B cell (primary cell): ENCODE measurements around the gene DLX2. TPM values are rescaled to one million over a fixed set of nuclear protein-coding genes. Genes with fewer than 3 reads are reported as not detected.

ENCODE experiments used
- ATAC-seq: fragments of 200-7000 bp; cut with Tn5 transposase; one replicate; pipeline ENCODE4 v1.10.0; 2021; ENCODE audit warnings: low read depth, mild to moderate bottlenecking, moderate number of reproducible peaks, moderate library complexity
- CTCF ChIA-PET: fragments of 350-600 bp; sonication (Branson Sonifier 250); formaldehyde crosslinking; loops from one replicate; lab custom pipeline; 2021; ENCODE audit warnings: antibody characterized with exemption, inconsistent platforms; lab: Charles Lee
- POLR2A ChIA-PET: fragments of 350-600 bp; sonication (Branson Sonifier 250); formaldehyde crosslinking; loops from one replicate; lab custom pipeline; 2021; ENCODE audit warnings: antibody characterized with exemption; lab: Charles Lee
- DNase-seq: peaks from one replicate; pipeline ENCODE4 v3.0.0; 2013
- H2AFZ ChIP-seq: 2 replicates; pipeline ENCODE4 v1.6.1; 2012; ENCODE audit warnings: mild to moderate bottlenecking, low read depth, low read length; ENCODE audit not compliant: insufficient read depth, poor library complexity, severe bottlenecking
- H3K27ac ChIP-seq, 2 donors: 1 replicate in 1 of 2; 2 replicates in 1 of 2; pipeline ENCODE4 v1.5.1; 2012 to 2013; ENCODE audit warnings: low read length in 2 of 2, mild to moderate bottlenecking in 2 of 2, moderate library complexity in 1 of 2
- H3K27me3 ChIP-seq, 4 experiments: fragments of 200-600 bp in 1 of 4; sonication (generic) in 1 of 4; replicated peaks in 1 of 4; 1 replicate in 2 of 4; 2 replicates in 2 of 4; pipeline versions ENCODE4 v1.6.1 to v1.7.0; 2013 to 2016; ENCODE audit warnings: low read length in 3 of 4, mild to moderate bottlenecking in 2 of 4, mixed read lengths in 1 of 4, moderate library complexity in 1 of 4; ENCODE audit not compliant: insufficient read depth in 4 of 4, control insufficient read depth in 3 of 4; ENCODE audit errors: control extremely low read depth in 1 of 4
- H3K36me3 ChIP-seq, 2 experiments: replicated peaks in 1 of 2; 1 replicate in 1 of 2; 2 replicates in 1 of 2; pipeline versions ENCODE4 v1.6.1 to v1.7.1; 2013; ENCODE audit warnings: low read length in 1 of 2; ENCODE audit not compliant: insufficient read depth in 2 of 2, control insufficient read depth in 1 of 2; ENCODE audit errors: control extremely low read depth in 1 of 2, extremely low read depth in 1 of 2
- H3K4me1 ChIP-seq, 2 donors: fragments of 200-600 bp in 1 of 2; sonication (generic) in 1 of 2; 1 replicate in 1 of 2; 2 replicates in 1 of 2; pipeline versions ENCODE4 v1.5.1 to v1.6.1; 2013 to 2017; ENCODE audit warnings: low read length in 2 of 2; ENCODE audit not compliant: control insufficient read depth in 2 of 2, insufficient read depth in 2 of 2
- H3K4me2 ChIP-seq: replicated peaks from 2 replicates; pipeline ENCODE3; 2012; ENCODE audit warnings: mild to moderate bottlenecking, low read depth, low read length; ENCODE audit not compliant: poor library complexity, severe bottlenecking
- H3K4me3 ChIP-seq, 5 experiments: fragments of 200-600 bp in 1 of 5; sonication (generic) in 1 of 5; 1 replicate in 3 of 5; 2 replicates in 2 of 5; pipeline versions ENCODE4 v1.5.1 to v1.7.0; 2011 to 2016; ENCODE audit warnings: low read length in 4 of 5, mild to moderate bottlenecking in 4 of 5, low read depth in 2 of 5, control low read depth in 1 of 5, moderate library complexity in 1 of 5; ENCODE audit not compliant: insufficient read depth in 1 of 5; ENCODE audit errors: control extremely low read depth in 1 of 5, extremely low read depth in 1 of 5
- H3K79me2 ChIP-seq: fragments of 200-600 bp; sonication (generic); one replicate; pipeline ENCODE4 v1.6.0; 2016; ENCODE audit warnings: low read length; ENCODE audit not compliant: control insufficient read depth, insufficient read depth
- H3K9ac ChIP-seq: fragments of 200-600 bp; sonication (generic); 2 replicates; pipeline ENCODE4 v1.6.1; 2017; ENCODE audit warnings: mild to moderate bottlenecking, low read length, moderate library complexity
- H3K9me3 ChIP-seq, 3 donors: one replicate each; pipeline versions ENCODE4 v1.6.1 to v1.7.1; 2013; ENCODE audit warnings: low read length in 2 of 3; ENCODE audit not compliant: control insufficient read depth in 2 of 3, insufficient read depth in 1 of 3; ENCODE audit errors: control extremely low read depth in 1 of 3
- H4K20me1 ChIP-seq: 2 replicates; pipeline ENCODE4 v1.6.0; 2012; ENCODE audit warnings: mild to moderate bottlenecking, low read length; ENCODE audit not compliant: insufficient read depth, control insufficient read depth, poor library complexity, severe bottlenecking
- H3K27ac Mint-ChIP-seq: one replicate; pipeline ENCODE4 v1.8.0; 2021; ENCODE audit warnings: mixed read lengths
- H3K27me3 Mint-ChIP-seq: one replicate; pipeline ENCODE4 v1.8.0; 2021; ENCODE audit warnings: mixed read lengths
- H3K4me1 Mint-ChIP-seq: one replicate; pipeline ENCODE4 v1.8.0; 2021; ENCODE audit warnings: mixed read lengths
- H3K4me3 Mint-ChIP-seq: one replicate; pipeline ENCODE4 v1.8.0; 2021; ENCODE audit warnings: mixed read lengths
- H3K9me3 Mint-ChIP-seq: one replicate; pipeline ENCODE4 v1.8.0; 2022; ENCODE audit warnings: mixed read lengths; ENCODE audit not compliant: insufficient read depth
- EZH2 ChIP-seq: IDR thresholded peaks from 2 replicates; pipeline ENCODE4 v1.6.1; 2012; ENCODE audit warnings: borderline replicate concordance, low read depth, mild to moderate bottlenecking, moderate library complexity, low read length; ENCODE audit not compliant: insufficient read depth, poor library complexity, severe bottlenecking
- WGBS: methylation state at CpG from one replicate; pipeline ENCODE4 v1.1.5; 2013; ENCODE audit warnings: missing lambda C conversion rate; ENCODE audit not compliant: insufficient coverage; 5-methylcytosine and 5-hydroxymethylcytosine counted together
- intact Hi-C: fragments of 100-400 bp; cut with micrococcal nuclease; formaldehyde crosslinking; loops from one replicate; pipeline ENCODE4 v1.10.0; 2022
- polyA plus RNA-seq: library from polyadenylated mRNA; depleted of rRNA; stranded (reverse); fragments of >200 nt; gene quantifications from 2 replicates; pipeline ENCODE4 v1.2.3, GENCODE V29; 2012
- total RNA-seq, 2 donors: library from RNA; stranded (reverse); fragments of 120-200 nt in 1 of 2; gene quantifications; 1 replicate in 1 of 2; 2 replicates in 1 of 2; pipeline versions ENCODE4 v1.2.3 to v1.2.4, GENCODE V29; 2013 to 2022
- TF ChIP-seq, protein P1 (sequence below): fragments of 200-600 bp; IDR thresholded peaks from one replicate; pipeline ENCODE4 v1.8.0; 2022; ENCODE audit warnings: antibody characterized with exemption, mild to moderate bottlenecking

DLX2 gene
- total and polyA plus RNA-seq, 2 donors (not counting 1 experiment from before 2014, with no cell fraction given), result 0.13 to 0.52 TPM

- peak overlapping the region; percentile 9 to 59 (median 43) for H3K4me3 ChIP-seq
- POLR2A ChIA-PET, result interaction anchor here (0.9 kb wide), 1 partner anchor 14 kb away, joined by 3 read pairs; no protein-coding TSS in a partner anchor
- intact Hi-C loops, result loop anchor here (1.0 kb wide), 1 partner anchor 14 kb away; no protein-coding TSS in a partner anchor
These were observed 17.8 kb downstream of the DLX2 start for GRCh38 chr2:172084645-172085459.

More at GRCh38 chr2:172084645-172085459, 17.8 kb downstream of the DLX2 start:
- peak overlapping the region; percentile 50 for H3K9ac ChIP-seq
- peaks cover 6% of the 10 kb centered on the region for H4K20me1 ChIP-seq
- CTCF ChIA-PET, result interaction anchor here (1.0 to 10.1 kb wide), 2 partner anchors 11 to 19 kb away, joined by 3 to 58 read pairs; partner anchors contain the start of gene DLX2
- 1% methylated on average over 76 of the region's 76 CpGs for whole genome bisulfite sequencing
- no peaks in the 10 kb centered on the region for H3K9me3 Mint-ChIP-seq
- peak overlapping the region; percentile 79 for H3K4me2 ChIP-seq
- peaks cover 61 to 86% of the 10 kb centered on the region in 2 donors for H3K4me1 ChIP-seq
- H3K4me1 Mint-ChIP-seq, result peaks cover 46% of the 10 kb centered on the region
- TF ChIP-seq, protein P1, sequence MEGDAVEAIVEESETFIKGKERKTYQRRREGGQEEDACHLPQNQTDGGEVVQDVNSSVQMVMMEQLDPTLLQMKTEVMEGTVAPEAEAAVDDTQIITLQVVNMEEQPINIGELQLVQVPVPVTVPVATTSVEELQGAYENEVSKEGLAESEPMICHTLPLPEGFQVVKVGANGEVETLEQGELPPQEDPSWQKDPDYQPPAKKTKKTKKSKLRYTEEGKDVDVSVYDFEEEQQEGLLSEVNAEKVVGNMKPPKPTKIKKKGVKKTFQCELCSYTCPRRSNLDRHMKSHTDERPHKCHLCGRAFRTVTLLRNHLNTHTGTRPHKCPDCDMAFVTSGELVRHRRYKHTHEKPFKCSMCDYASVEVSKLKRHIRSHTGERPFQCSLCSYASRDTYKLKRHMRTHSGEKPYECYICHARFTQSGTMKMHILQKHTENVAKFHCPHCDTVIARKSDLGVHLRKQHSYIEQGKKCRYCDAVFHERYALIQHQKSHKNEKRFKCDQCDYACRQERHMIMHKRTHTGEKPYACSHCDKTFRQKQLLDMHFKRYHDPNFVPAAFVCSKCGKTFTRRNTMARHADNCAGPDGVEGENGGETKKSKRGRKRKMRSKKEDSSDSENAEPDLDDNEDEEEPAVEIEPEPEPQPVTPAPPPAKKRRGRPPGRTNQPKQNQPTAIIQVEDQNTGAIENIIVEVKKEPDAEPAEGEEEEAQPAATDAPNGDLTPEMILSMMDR, result no peak
- no peak for TF ChIP-seq EZH2
- H3K27ac ChIP-seq, result no peak overlapping the region
- peak overlapping the region; percentile 20 for H2AFZ ChIP-seq
- no peaks in the 10 kb centered on the region for H3K79me2 ChIP-seq
- H3K4me3 Mint-ChIP-seq, result peak overlapping the region; percentile 79
- peaks cover 2 to 93% (median 49%) of the 10 kb centered on the region in 3 donors for H3K9me3 ChIP-seq
- peak; percentile 22 for ATAC-seq
- no peaks in the 10 kb centered on the region for H3K36me3 ChIP-seq
- DNase-seq, result peak; percentile 64
- peaks cover 0 to 100% (median 96%) of the 10 kb centered on the region in 4 experiments for H3K27me3 ChIP-seq
- peak overlapping the region; percentile 41 for H3K27ac Mint-ChIP-seq
- peaks cover 69% of the 10 kb centered on the region for H3K27me3 Mint-ChIP-seq
